Sigmoid colon (tissue), 4 donors: Measurements from ENCODE around the gene BMP8B.
"Not testable (repeated sequence)": the region's sequence is repeated elsewhere in the genome, so short reads cannot be mapped to it uniquely, and the experiment has no call there.

Experiments
- EP300 ChIP-seq, 4 donors: sonication (generic); formaldehyde crosslinking; IDR thresholded peaks; one replicate each; pipeline ENCODE4 v1.6.1; 2017; ENCODE audit warnings: antibody characterized with exemption in 4 of 4
- POLR2AphosphoS5 ChIP-seq, 4 donors: sonication (generic); formaldehyde crosslinking; IDR thresholded peaks; one replicate each; pipeline ENCODE4 v1.6.1; 2017; ENCODE audit warnings: antibody characterized with exemption in 4 of 4
- TF ChIP-seq, protein P1 (sequence below), 4 experiments: fragments of 450-650 bp in 3 of 4; fragments of 200-600 bp in 1 of 4; IDR thresholded peaks; one replicate each; pipeline ENCODE4 v1.5.1; 2016 to 2019; ENCODE audit warnings: antibody characterized with exemption in 4 of 4, mild to moderate bottlenecking in 3 of 4, moderate library complexity in 2 of 4

DNA sequence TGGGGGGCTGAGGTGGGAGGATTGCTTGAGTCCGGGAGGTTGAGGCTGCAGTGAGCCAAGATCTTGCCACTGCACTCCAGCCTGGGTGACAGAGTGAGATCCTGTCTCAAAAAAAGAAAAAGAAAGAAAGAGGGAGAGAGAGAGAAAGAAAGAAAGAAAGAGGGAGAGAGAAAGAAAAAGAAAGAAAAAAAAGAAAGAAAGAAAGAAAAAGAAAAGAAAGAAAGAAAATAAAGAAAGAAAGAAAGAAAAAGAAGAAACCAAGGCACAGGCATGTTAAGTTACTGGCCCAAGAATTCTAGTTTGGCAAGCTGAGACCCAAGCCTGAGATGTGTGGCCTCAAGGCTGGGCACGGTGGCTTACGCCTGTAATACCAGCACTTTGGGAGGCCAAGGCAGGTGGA lies 34.8 kb upstream of the BMP8B start:
- TF ChIP-seq, protein P1, sequence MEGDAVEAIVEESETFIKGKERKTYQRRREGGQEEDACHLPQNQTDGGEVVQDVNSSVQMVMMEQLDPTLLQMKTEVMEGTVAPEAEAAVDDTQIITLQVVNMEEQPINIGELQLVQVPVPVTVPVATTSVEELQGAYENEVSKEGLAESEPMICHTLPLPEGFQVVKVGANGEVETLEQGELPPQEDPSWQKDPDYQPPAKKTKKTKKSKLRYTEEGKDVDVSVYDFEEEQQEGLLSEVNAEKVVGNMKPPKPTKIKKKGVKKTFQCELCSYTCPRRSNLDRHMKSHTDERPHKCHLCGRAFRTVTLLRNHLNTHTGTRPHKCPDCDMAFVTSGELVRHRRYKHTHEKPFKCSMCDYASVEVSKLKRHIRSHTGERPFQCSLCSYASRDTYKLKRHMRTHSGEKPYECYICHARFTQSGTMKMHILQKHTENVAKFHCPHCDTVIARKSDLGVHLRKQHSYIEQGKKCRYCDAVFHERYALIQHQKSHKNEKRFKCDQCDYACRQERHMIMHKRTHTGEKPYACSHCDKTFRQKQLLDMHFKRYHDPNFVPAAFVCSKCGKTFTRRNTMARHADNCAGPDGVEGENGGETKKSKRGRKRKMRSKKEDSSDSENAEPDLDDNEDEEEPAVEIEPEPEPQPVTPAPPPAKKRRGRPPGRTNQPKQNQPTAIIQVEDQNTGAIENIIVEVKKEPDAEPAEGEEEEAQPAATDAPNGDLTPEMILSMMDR (IDR thresholded peaks at IDR 0.05), result not testable (repeated sequence)
- TF ChIP-seq POLR2AphosphoS5, EP300 (IDR thresholded peaks at IDR 0.05): not testable (repeated sequence)
